8988T (cell line): Measurements from ENCODE around the gene EID3.

Source experiments
- DNase-seq: peaks from one replicate; pipeline ENCODE4 v3.0.0; 2011

Gene EID3

DNA sequence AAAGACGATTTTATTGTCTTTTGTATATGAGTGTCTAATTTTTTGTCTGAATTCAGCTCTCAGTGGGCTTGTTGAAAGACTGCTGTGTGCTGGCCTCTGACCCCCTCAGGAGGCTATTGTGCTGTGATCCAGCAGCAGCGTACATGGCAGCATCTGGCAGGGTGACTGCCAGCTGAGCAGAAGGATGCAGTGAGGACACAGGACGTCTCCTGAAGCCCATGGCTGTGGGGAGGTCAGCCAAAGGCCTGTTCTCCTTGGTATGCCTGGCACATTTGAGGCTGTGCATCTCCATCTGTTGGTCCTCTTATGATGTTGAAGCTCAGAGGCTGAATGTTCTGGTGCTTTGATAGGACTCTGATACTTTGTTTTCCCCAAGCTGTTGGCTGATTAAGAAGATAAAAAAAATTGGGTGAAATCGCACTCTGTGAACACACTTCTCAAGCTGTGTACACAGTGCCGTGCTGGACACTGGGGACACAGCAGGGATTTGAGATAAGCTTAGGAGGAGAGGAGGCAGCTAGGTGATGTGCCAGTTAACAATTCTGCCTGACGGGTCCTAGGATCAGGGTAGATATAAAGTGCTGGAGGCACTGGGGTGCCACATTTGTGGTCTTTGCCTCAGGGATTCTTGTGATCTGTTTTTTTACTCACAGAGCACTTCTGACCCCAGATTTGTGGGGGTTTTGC is 37.5 kb downstream of the EID3 start:
- DNase-seq, result no peak

DNA sequence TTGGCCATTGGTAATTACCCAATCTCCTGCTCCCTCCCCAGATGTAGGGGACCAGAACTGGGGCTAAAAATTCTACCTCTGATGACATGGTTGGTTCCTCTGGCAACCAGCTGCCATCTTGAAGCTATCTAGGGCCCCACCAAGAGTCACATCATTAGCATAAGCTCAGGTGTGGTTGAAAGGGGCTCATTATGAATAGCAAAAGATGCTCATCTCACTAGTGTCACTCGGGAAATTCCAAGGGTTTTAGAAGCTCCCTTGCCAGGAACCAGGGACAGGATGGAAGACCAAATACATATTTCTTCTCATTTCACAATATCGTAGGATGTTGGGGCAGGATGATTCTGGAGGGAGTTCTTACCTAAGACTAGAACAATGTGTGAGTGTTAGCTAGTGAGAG is 38.6 kb downstream of the EID3 start:
- DNase-seq, result no peak

GRCh38 chr12:104342635-104343249 is 39.2 kb downstream of the EID3 start:
- DNase-seq, result no peak

DNA sequence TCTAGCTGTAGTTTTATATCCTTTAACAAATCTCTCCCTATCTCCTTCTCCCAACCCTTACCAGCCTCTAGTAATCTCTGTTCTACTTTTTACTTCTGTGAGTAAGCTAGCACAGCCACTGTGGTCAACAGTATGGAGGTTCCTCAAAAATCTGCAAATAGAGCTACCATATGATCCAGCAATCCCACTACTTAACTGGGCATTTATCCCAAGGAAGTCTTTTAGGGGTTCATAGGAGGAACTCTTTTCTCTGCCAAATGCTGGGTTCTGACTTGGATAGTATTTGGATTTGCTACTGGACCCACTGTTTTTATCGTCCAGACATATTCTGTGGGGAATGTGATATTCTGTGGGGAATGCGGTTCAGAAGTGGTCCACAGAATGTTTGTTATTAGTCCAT is 41.1 kb downstream of the EID3 start:
- DNase-seq, result no peak

DNA sequence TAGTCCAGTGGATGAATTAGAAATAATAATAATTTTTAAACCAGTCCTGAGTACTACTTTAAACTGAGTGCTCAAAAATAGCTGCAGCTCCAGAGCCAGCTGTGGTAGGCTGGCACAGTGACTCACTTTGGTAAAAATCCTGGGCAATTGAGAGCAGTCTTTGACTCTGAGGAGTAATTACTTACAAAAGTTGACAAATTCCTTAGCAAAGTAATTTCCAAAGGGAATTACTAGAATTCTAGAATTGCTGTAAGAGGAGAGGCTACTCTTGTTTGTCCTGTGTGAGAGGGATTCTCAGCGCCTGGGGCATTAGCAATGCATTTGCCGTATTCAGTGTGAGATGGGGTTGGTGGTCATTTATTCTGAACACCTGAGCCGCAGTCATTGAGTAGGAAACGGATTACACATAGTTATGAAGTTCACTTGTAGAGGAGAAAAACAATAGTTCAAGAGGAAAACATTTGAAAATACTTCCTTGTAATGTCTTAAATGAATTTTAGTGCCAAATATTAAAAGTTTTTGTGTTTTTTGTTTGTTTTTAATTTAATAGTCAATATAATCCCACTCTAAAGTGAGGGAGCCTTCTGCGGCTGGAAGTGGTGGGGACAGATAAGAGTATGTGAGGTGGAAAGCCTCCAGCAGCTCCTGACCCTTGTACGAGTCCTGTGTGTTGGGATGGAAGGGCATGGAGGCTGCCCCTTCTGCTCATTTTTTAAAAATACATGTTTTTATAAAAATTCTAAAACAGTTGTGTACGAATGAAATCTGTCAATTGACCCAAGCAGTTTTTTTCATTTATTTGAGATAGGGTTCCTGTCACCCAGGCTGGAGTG is 41.9 kb downstream of the EID3 start:
- no peak for DNase-seq

DNA sequence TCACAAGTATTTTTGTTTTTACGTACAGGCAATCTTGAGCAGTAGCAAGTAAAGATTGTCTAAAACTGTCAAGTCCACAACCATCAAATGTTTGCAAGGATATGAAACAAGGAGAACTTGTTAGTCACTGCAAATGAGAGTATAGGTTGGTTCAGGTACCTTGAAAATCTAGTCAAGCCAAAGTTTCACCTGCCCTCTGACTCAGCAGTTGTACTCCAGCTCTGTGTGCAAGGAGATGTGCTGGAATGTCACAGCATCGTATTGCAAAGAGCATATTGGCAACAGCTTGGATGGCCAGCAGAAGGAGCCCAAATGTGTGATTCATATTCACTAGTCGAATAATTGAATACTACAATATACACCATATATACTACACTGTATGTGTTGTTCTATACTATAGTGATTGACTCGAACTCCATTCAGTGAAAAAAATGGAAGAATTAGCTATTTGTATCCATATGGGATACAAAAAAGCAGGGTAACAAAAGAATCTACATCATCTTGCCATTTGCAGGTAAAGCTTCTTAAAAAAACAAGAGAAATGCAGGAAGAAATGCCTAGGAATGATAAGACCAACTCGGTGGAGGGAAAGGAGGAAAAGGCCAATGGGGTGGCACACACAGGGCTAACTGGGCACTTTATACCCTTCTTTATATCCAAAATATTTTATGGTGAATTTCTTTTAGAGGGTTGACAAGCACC is 44.0 kb downstream of the EID3 start:
- no peak for DNase-seq

GRCh38 chr12:104348283-104348993 is 44.9 kb downstream of the EID3 start:
- DNase-seq, result no peak

GRCh38 chr12:104348994-104349494 is 45.5 kb downstream of the EID3 start:
- no peak for DNase-seq

DNA sequence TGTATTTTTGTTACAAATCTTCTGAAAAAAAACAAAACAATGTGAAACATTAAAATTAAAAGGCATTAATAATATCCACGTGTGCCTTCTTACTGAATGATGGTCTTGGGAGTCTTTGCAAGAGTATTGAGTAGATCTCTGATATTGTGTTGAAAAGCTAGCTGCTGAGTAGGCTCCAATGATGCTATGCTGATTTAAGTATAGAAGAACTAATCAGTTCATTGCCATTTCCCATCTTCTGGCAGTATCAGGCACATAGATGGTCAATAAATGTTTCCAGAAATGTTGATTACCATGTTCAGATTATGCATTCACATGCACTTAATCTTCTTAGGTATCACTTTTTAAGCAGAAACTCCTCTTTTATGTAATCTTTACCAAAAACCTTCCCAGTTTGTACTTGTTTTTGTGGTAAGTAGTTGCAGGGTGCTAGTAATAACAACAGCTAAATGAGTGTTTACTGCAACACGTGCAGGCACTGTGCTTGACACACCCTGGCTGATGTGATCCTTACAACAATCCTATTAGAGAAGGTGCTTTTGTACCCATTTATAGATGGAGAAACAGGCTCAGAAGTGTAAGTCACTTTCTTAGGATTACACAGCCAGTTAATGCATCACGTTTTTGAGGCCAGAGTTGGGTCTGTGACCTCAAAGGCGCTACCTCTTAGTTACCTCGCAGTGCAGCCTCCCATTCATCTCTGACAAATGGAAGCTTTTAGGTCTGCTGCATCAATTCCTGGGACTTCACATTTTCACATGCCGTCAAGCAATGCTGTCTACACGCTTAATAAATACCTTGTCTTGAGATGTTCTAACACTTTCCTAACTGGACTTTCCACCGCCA is 46.9 kb downstream of the EID3 start:
- no peak for DNase-seq

GRCh38 chr12:104351057-104351983 is 47.8 kb downstream of the EID3 start:
- DNase-seq, result no peak

- DNase-seq, result no peak
Measured at GRCh38 chr12:104352106-104352713, 48.7 kb downstream of the EID3 start.

- no peak for DNase-seq
Measured at GRCh38 chr12:104353012-104353981, 49.8 kb downstream of the EID3 start.

- no peak for DNase-seq
Measured at GRCh38 chr12:104354167-104354867, 50.8 kb downstream of the EID3 start.
